GDM1 (cell line): ENCODE measurements around the gene GRK3.
"Not testable (repeated sequence)": the region's sequence is repeated elsewhere in the genome, so short reads cannot be mapped to it uniquely, and the experiment has no call there.

Experiments
- DNase-seq: peaks from one replicate; lab custom pipeline; 2025; lab: John Stamatoyannopoulos, UW

Gene GRK3

GRCh38 chr22:25564320-25564978 is at the start of gene GRK3:
GRK3 (plus strand) TSS chr22:25564675; CDS start chr22:25565041, 366 bp downstream.
- DNase-seq, result peak; percentile 51

- no peak for DNase-seq
Measured at GRCh38 chr22:25518000-25518663, 46.3 kb upstream of the GRK3 start.

GRCh38 chr22:25525376-25525775 is 39.1 kb upstream of the GRK3 start:
- no peak for DNase-seq

GRCh38 chr22:25525804-25526584 is 38.5 kb upstream of the GRK3 start:
- not testable (repeated sequence) for DNase-seq

GRCh38 chr22:25527016-25527415 is 37.5 kb upstream of the GRK3 start:
- DNase-seq, result not testable (repeated sequence)

GRCh38 chr22:25528068-25528467 is 36.4 kb upstream of the GRK3 start:
- DNase-seq, result not testable (repeated sequence)

- not testable (repeated sequence) for DNase-seq
Measured at GRCh38 chr22:25529059-25529458, 35.4 kb upstream of the GRK3 start.

GRCh38 chr22:25529541-25530137 is 34.8 kb upstream of the GRK3 start:
- not testable (repeated sequence) for DNase-seq

- not testable (repeated sequence) for DNase-seq
Measured at GRCh38 chr22:25531677-25532076, 32.8 kb upstream of the GRK3 start.

GRCh38 chr22:25534724-25535123 is 29.8 kb upstream of the GRK3 start:
- no peak for DNase-seq

- DNase-seq, result no peak
Measured at GRCh38 chr22:25536589-25536988, 27.9 kb upstream of the GRK3 start.

- DNase-seq, result no peak
Measured at GRCh38 chr22:25540166-25540907, 24.1 kb upstream of the GRK3 start.

- no peak for DNase-seq
Measured at GRCh38 chr22:25540908-25541660, 23.4 kb upstream of the GRK3 start.

- no peak for DNase-seq
Measured at GRCh38 chr22:25542191-25542590, 22.3 kb upstream of the GRK3 start.

GRCh38 chr22:25542720-25543402 is 21.6 kb upstream of the GRK3 start:
- no peak for DNase-seq

- no peak for DNase-seq
Measured at GRCh38 chr22:25545146-25545545, 19.3 kb upstream of the GRK3 start.

GRCh38 chr22:25545672-25546071 is 18.8 kb upstream of the GRK3 start:
- no peak for DNase-seq

GRCh38 chr22:25546242-25546641 is 18.2 kb upstream of the GRK3 start:
- DNase-seq, result no peak

- DNase-seq, result peak; percentile 13
Measured at GRCh38 chr22:25546751-25547150, 17.7 kb upstream of the GRK3 start.

GRCh38 chr22:25548866-25549464 is 15.5 kb upstream of the GRK3 start:
- DNase-seq, result no peak
